Eye (tissue), 1 donor: ENCODE measurements around the gene NADK2.
"Not testable (repeated sequence)": the region's sequence is repeated elsewhere in the genome, so short reads cannot be mapped to it uniquely, and the experiment has no call there.

Source experiments
- DNase-seq: peaks from one replicate; pipeline ENCODE4 v3.0.0-alpha.2; 2015

Gene NADK2, protein sequence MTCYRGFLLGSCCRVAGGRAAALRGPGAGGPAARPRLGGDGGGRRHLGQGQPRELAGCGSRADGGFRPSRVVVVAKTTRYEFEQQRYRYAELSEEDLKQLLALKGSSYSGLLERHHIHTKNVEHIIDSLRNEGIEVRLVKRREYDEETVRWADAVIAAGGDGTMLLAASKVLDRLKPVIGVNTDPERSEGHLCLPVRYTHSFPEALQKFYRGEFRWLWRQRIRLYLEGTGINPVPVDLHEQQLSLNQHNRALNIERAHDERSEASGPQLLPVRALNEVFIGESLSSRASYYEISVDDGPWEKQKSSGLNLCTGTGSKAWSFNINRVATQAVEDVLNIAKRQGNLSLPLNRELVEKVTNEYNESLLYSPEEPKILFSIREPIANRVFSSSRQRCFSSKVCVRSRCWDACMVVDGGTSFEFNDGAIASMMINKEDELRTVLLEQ

DNA sequence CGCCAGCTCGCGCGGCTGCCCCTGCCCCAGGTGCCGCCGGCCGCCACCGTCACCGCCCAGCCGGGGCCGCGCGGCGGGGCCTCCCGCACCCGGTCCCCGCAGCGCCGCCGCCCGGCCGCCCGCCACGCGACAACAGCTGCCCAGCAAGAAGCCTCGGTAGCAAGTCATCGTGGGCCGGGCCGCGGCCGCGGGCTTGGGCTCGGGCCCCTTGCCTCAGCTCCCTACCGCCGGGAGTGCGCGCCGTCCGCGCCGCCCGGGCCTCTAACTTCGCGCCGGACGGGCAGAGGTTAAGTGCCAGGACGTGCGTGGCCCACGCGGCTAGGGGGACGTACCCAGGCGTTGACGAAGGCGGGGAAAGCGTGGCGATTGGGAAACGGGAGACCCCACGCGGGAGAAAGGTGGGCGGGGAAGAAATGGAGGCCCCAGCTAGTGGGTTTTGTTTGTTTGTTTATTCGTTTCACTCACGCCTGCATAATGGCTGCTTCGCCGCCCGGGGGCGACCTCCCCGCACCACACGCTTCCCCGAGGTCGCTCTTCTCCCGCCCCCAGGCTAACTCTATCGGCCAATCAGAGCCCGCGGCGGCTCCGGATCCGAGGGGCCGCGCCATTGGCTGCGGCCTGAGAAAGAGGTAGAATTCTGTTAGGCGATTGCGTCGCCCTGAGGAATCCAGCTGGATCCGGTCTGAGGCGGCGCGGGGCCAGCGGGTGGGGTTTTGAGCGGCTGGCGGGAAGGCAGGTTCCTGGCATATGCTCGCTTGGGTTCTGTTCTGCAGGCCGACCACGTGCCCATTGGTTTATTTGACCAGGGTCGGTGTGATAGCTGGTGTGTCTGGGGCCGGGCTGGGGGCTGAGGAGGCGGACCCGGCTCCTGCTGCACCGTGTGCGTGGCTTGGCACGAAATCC, at the start of gene NADK2:
TSS of gene NADK2 (minus strand) at position 295 of the 903 bp plus-strand sequence. CDS start at position 168, 127 bp downstream.
- DNase-seq: peak; percentile 99

DNA sequence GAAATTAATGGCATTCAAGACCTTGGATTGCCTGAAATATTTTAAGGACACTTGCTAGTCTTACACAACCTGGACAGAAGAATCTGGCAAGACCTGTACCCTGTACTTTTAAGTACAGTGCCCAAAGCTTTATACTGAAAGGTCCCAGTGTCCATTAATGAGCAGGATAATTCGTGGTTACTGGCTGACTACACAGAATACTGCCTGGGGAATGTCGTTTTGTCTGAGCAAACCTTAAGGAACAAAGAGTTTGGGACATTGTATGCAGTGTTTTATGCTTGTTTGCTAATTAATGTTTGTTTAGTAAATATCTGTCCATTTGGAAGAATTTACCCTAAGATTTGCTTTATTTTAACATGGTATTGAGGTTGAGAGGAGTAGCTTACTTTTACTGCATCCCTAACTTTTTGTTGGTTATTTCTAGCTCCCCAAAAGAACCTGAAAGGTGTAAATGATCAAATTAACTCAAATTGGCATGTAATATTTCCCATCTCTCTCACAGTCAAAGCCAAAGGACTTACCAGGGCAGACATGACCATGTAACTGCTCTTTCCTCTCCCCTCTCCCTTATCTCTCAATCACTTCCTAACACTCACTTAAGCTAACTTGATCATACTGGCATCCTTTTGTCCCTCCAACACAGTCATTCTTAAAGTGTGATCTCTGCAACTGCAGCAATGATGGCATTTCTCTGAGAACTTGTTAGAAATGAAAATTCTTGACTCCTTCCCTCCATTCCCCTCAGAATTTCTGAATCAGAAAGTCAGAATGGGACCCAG, 44.3 kb upstream of the NADK2 start:
- no peak for DNase-seq

DNA sequence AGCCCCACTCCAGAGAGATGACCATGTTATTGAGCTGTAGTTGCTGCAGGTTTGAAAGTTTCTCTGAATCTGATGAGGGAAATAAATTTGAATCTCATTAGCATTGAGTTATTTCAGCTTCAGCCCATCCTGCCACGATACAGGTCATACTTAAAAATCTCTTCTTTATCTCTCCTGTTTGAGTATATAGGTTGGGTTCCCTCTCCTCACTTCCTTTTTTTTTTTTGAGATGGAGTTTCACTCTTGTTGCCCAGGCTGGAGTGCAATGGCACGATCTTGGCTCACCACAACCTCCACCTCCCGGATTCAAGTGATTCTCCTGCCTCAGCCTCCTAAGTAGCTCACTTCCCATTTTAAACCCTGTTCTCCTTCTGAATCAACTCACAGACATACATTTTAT, 42.0 kb upstream of the NADK2 start:
- not testable (repeated sequence) for DNase-seq

DNA sequence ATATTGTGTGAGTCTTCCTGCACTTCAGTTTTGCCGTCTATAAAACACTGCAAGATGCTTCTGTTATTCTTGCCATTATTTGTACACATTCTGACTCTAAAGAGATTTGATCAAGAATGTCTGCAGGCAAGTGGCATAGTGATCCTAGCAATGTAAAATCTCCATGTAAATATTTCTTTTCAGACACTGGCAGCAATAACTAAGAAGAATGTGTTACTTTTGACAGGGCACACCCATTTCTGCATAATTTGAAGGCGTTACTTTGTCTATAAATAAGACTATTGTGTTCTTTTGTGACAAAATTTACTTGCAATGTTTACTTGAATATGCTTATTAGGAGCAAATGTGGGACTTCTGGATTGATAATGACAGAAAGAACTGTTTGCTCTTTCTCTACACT, 39.9 kb upstream of the NADK2 start:
- DNase-seq: no peak

DNA sequence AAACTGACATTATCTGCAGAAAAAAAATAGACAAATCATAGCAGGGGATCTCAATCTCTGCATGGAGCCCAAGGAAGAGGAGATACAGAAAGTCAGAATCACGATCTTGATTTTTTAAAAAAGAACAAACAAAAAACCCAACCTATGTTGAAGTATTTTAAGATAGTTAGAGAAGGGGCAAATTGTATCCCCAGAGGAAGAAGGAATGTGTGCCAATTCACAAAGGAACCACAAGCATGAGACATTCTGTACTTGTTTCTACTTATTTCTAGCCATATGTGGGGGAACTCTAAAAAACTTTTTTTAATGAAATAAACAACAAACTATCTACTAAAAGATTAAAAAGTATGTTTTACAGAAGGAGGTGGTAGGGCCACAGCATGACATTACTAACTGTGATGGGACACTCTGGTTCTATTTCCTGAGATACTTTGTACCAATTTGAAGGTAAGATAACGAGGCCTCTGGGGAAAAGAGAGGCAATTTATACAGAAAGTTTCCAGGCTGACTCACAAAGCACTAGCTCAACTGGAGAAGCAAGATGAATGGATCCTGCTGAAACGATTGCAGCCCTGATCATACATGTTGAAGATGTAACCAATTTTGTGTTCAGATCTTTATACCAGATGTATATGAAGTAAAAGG, 37.5 kb upstream of the NADK2 start:
- no peak for DNase-seq

DNA sequence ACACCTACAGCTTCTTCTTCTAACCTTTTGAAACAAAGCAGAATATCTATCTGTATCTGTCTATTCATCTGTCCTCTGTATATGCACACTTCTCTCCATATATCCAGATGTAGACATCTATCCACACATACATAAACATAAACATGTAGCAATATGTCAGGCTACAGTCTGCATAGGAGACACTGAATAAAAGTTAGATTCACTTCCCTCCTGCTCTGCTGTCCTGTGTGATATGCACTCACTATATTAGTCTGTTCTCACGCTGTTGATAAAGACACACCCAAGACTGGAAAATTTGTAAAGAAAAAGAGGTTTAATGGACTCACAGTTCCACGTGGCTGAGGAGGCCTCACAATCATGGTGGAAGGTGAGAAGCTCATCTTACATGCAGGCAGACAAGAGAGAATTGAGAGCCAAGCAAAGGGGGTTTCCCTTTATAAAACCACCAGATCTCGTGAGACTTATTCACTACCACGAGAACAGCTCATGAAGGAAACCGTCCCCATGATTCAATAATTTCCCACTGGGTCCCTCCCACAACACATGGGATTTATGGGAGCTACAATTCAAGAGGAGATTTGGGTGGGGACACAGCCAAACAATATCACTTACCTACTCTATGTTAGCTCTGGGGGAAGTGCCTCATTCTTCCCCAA, 35.9 kb upstream of the NADK2 start:
- no peak for DNase-seq

DNA sequence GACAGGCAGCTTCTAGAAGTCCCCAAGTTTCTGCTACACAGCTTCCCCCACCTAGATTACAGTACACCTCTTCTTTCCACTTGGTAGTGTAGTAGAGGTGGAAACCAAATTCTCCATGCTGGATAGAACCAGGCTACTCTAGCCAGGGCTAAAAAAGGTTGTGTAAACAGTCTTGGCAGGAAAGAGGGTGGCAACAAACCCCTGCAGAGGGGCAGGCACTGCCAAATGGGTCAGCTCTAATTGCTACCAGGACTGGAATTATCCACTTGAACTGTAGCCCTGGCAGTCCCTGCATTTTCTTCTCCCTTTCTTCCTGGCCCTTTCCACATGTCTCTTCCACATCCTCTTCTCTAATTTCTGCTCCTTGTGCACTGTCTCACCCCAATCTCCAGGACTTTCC, 35.1 kb upstream of the NADK2 start:
- no peak for DNase-seq

DNA sequence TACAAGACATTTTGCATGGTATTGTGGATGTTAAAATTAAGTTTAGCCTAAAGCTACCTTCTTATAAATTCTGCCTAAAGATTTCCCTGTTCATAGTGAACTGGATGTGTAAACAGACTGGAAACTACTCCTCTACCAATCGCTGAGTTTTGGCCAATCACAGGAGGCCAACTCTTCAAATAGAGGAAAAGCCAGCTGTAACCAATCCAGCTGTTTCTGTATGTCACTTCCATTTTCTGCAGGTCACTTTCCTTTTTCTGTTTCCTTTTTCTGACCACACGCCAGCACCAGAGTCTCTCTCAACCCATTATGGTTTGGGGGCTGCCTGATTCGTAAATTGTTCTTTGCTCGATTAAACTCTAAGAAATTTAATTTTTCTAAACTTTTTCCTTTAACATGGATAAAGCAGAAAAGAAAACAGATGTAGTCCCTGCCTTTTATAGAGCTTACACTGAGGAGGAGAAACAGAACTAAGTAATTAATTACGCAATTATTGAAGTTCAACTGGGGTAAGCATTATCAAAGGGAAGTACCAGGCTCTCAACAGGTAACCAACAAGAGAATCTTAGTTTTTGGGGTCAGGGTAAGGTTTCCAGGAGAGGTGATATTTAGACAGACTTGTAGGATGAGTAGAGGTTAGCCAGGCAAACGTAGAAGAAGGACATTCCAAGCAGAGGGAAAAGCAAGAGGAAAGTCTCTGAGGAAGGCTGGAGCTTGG, 32.2 kb upstream of the NADK2 start:
- no peak for DNase-seq

DNA sequence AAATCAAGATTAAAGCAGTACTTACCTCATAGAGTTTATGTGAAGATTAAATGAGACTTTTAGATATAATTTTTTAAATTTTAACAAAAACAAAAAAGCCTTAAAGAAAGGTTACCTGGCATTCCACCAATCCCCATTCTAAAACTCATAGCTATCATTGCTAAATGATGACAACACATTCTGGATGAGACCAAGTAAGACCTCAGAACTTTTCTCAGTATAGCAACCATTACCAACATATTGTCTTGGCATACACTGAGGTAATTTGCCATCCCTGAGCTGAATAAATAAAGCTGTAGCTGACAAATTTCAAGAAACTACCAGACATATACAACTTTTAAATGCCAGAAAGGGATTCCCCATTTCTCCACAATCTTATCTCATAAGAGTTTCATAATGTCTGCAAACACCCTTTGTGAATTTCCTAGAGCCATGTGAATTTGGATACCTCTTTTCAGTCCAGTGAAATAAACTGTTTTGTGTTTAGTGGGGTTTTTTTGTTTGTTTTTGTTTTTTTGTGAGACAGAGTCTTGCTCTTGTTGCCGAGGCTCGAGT, 30.5 kb upstream of the NADK2 start:
- no peak for DNase-seq

DNA sequence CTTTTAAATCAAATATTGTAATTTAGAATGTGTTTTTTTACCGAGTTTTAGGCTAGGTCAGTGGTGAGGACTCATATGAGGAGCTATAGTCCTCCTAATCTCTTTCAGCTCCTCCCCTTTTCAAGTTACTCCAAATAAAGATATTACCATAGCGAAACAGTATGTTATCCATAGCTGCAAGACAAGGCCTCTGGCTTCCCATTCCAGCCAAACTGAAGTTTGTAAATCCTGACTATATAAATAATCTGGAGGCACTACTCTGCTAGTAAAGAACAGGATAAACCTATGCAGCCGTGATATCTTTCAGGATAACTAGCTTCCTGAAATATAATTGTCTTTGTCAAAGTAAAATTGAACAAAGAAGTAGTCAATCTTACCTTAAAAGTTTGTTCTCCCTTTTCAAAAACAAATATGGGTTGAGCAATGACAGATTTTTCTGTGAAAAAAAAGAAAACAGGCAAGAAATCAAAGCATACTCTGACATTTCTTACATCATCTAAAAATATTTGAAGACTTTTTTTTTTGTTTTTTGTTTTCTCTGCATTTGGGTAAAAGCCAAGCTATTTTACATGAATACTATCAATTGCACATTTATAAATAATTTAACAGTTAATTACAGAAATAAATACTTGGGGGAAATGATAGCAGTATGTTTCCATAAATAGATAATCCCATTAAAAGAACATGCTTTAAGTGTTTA, 29.3 kb upstream of the NADK2 start:
- no peak for DNase-seq

DNA sequence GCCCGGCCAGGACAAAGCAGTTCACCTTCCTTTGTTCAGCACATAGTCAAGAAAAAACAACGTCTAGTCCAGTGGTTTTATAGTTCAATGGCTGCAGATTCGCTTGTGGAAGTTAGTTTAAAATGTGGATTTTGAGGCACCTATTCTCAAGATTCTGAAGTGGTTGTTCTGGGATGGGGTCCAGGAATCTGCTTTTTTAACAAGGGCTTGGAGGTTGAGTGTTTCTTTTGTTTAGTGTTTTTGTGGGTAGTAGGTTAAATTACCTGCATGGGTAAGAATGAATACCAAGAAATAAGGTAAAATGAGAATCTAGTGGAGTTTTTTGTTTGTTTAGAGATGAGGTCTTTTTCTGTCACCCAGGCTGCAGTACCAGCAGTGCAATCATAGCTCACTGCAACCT, 28.4 kb upstream of the NADK2 start:
- no peak for DNase-seq

DNA sequence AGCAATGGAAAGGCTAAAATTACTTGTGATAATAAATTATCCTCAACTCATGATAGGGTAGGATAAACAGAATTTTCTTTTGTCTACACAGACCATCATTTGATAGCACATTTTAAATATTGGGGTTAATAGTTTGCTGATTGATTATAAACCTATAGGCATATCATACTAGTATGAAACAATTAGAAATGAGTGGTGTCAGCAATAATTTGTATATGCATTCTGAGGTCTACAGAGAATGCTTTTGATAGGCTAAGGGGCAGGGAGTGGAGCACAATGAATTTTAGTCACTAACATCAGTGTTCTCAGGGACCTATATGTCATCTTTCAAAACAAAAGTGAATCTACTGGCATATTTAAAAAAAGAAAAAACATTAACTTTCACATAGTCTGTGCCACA, 27.8 kb upstream of the NADK2 start:
- DNase-seq: no peak

DNA sequence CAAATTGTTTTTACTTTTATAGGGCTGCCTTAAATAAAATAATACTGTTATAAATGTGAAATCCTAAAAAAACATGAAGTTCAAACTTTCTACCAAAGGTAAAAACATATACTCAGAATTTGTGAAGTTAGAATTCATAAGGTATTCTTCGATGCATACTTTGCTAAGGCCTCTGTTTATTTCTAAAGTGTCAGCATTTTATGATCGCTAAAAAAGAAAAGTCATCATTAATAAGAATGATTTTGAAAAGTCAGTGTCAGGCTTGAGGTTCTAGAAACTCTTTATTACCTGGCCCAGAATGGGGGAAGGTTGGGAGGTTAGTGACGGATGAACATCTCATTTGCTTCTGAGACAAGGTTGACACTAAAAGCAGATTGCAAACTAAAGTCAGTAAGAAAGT, 26.2 kb upstream of the NADK2 start:
- no peak for DNase-seq

DNA sequence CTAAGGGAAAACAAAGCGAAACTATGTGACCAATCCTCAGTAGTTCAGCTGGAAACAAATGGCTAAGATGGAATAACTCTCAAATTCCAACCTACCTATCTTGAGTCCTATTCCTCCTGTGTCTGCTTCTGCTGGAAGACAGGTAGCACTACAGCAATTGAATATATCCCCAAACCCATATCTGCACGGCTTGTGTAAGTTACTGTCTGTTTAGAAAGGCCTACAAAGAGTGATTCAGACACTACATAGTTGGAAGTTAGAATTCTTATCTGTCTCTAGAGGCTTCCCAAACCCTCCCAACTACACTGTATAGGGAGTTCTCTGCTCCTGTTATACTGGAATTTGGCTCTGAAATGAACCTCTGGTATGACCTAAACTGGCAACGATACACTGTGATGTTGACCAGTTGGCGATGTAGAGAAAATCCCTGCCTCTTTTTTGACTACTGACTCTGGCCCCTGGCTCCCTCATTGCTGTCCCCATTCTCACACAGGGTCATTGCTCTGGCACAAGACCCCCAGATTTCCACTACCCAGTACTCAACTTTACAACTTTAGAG, 22.6 kb upstream of the NADK2 start:
- DNase-seq: no peak

DNA sequence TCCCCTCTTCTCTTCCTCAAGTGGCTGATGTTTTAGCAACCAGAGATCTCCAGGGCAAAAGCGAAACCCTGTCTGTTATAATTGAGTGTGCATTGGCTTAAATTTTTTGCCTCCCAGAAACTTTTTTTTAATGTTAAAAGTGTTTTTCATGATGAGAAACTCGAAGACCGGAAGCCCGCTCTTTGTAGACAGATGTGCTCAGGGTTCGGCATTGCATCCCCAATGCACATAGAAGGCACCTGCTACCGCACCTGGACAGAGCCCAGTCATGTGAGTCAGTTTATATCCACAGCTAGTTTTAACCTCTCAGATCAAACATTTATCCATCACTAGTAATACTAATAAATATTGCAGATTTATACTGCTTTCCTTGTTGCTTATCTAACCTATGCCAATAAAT, 19.5 kb upstream of the NADK2 start:
- no peak for DNase-seq

DNA sequence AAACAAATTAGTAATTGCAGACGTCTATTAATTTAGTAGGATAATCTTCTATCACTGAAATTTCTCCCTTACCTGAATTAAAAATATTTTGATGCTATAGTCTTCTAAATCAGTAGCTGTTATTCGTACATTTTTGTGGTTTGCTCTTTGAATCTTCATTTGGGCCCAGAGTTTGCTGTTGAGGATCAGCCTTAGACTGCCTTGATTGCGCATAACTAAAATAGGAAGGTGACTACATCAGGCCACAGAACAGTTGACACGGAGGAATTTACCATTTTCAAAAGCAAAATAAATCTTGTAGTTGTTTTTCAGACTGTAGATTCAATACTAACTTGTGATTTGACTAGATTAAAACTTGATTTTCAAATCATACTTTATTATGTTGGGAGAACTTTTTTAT, 11.8 kb upstream of the NADK2 start:
- no peak for DNase-seq

DNA sequence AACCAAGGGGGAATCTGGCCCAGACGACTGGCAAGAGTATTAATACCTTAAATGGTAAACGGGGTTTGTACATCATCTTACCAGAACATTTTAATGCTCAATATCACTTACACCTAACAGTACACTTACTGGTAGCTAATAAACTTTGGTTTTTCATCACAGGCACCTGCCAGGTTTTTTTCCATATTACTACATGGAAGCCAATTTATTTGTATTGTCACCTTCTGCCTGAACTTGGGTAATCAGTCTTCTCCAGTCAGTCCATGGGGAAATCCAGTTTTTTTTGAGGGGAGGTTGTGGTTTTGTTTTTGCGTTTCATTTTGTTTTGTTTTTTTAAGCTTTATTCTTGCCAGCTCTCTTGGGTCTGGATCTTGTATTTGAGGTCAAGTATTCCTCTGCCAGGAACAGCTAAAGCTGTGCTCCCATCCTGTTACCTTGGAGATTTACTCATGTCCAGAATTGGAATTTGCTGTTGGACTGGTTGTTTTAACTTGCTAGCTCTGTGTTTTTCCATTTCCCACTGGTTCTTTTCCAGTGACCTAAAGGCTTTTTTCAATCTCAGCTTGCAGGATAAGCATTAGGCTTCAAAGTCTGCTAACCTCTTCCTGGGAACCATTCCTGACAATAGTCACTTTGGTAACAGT, 11.1 kb upstream of the NADK2 start:
- no peak for DNase-seq

DNA sequence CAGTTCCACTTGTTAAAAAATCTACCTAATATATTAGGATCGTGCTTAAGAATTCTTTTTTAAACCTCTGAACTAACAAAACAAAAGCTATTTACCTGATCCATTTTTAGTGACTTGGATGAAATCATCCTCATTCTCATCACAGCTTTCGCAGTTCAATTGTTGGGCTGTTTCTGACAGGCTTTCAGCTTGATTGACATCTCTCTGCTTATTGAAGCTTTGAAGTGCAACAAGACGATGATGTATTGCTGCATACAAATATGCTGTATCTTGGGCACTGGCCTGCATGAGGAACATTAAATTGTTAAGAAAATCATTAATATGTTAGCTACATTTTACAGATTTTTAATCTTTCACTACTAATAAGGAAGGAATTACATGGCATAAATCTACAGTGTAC, 9.5 kb upstream of the NADK2 start:
- no peak for DNase-seq

DNA sequence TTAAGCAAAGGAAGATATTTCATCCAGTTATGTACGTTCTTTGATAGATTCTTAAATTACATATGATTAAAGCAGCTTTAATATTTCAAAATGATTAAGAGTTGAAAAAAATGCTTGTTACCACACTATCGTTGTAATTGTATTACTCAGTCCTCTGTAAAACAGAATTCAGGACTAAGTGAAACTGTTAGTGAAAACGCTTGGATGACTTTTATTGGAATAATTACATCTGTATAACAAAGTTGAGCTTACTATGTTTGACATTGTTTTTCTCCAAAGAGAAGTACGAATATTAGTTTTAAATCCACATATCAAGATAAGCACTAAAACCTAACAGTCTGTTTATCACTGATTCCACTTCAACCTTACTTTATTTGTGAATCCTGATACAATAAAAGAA, 8.7 kb upstream of the NADK2 start:
- no peak for DNase-seq
